Choroid plexus epithelial cell (primary cell): ENCODE data around the gene SPEM2.

ENCODE experiments used
- DNase-seq: peaks from one replicate; pipeline ENCODE4 v3.0.0-alpha.2; 2010; ENCODE audit warnings: low read depth
- H3K4me3 ChIP-seq: 2 replicates; pipeline ENCODE4 v1.5.1; 2011; ENCODE audit warnings: low read depth, mild to moderate bottlenecking, control low read depth, low read length, moderate library complexity
- CTCF ChIP-seq: conservative IDR thresholded peaks from 2 replicates; pipeline ENCODE4 v1.5.1; 2011; ENCODE audit warnings: low read depth, mild to moderate bottlenecking, control low read depth, inconsistent platforms, low read length, moderate library complexity

Gene SPEM2

DNA sequence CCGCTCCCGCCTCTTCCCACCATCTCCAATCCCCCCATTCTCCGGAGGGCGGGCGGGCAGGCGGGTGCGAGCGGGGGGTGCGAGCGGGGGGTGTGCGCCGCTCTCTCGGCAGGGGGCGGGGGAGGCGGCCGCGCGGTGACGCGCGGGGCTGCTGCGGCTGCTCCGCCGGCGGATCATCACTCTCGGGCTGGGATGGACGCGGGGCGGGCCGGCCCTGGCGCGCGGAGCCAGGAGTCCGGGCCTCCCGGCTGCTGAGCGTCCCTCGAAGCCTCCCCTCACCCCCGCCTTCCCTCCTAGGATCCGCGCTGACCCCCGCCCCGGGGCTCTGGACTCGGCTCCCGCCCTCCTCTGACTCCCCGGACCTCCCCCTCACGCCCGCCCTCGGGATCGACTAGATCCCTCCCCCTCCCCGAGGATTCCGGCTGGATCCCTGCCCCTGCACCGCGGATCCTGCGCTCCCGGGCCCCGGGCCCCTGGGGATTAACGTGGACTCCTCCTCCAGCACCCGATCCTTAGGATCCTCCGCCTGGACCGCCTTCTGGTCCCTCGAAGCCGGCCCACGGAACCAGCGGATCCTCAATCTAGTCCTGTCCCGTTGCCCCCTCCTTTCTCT, 20.6 kb upstream of the SPEM2 start:
- no peak for DNase-seq
- peak overlapping the region; percentile 69 for H3K4me3 ChIP-seq
- TF ChIP-seq CTCF = no peak

DNA sequence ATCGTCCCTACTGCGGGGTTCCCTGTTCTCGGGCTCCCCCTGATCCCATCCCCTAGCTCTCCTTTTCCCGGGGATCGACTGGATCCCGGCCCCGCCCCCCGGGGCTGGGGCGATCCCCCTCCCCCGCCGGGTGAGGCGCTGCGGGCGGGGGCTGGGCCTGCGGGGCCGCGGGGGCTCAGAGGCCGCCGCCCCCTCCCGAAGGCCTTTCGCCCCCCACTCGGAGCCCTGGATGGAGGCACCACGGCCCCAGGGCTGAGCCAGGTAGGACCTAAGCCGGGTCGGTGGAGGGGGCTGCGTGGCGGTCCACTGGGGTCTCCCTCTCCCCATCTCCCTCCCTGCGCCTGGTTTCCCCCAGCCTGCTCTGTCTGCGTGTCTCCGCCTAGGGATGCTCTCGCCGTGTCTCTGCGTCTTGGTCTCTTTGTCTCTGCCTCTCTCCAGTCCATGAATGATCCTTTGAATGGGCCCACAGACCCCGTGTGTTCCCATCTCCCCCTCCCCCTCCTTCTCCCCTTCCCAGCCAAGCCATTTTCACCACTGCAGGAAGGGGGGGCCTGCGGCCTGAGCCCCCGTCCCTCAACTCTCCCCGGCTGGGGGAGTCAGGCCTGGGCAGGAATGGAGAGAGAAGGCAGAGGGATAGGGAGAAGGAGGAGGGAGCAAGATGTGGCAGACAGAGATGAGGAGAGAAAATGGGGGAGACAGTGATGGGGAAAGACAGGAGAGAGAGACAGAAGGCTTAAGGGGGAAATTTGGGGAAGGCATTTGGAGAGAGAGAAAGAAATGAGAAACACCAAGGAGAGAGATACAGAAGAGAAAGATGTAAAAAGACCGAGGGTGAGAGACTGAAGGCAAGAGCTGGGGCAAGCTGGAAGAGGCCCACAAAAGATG, 19.8 kb upstream of the SPEM2 start:
- no peak for DNase-seq
- peak overlapping the region; percentile 69 for H3K4me3 ChIP-seq
- TF ChIP-seq CTCF = no peak

GRCh38 chr17:7406235-7406825, 19.1 kb upstream of the SPEM2 start:
- H3K4me3 ChIP-seq = peak overlapping the region; percentile 69
- no peak for TF ChIP-seq CTCF
- no peak for DNase-seq

DNA sequence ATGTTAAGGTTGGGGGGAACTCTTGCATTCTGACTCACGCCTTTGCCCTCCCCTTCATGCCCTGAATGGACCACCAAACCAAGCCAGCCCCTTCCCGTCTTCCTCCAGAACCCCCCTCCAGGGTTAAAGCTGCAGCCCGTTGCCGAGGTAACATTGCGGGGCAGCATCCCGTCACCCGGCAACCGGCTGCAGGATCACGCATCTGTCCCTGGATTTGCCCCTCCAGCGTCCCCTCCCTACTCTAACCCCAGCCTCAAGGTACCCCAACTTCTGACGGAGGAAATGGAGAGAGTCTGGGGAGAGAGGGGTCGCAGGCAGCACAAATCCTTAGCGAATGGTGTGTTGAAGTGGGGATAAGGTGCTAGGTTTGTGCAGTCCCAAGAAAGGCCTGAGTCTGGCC, 18.3 kb upstream of the SPEM2 start:
- no peak for TF ChIP-seq CTCF
- no peak for DNase-seq
- H3K4me3 ChIP-seq = no peak overlapping the region

- no peak for TF ChIP-seq CTCF
- H3K4me3 ChIP-seq = no peak within 1 kb of the TSS
- no peak for DNase-seq
Observed at GRCh38 chr17:7407485-7408251, 17.7 kb upstream of the SPEM2 start, which contains the start of gene NLGN2. Gene NLGN2, plus strand, starts transcription at chr17:7407845. Its CDS starts 411 bp downstream, at chr17:7408256.

GRCh38 chr17:7408252-7408727, 17.1 kb upstream of the SPEM2 start:
- no peak overlapping the region for H3K4me3 ChIP-seq
- no peak for TF ChIP-seq CTCF
- DNase-seq = no peak
